Suprapubic skin (tissue), 4 donors: Measurements from ENCODE around the gene IL1RAP. TPM values are rescaled to one million over a fixed set of nuclear protein-coding genes. Genes with fewer than 3 reads are reported as not detected.
A peak's percentile ranks its signal among the peaks of the same experiment; 100 is the strongest.

Experiments
- DNase-seq, 2 donors: peaks; one replicate each; pipeline ENCODE4 v3.0.0-alpha.2; 2019; ENCODE audit warnings: low spot score in 2 of 2
- H3K27ac ChIP-seq: fragments of 200-600 bp; sonication (generic); one replicate; pipeline ENCODE4 v1.5.1; 2019
- H3K27me3 ChIP-seq: fragments of 200-600 bp; sonication (generic); one replicate; pipeline ENCODE4 v1.5.1; 2019
- H3K36me3 ChIP-seq: fragments of 200-600 bp; sonication (generic); one replicate; pipeline ENCODE4 v1.5.1; 2019
- H3K4me1 ChIP-seq: fragments of 200-600 bp; sonication (generic); one replicate; pipeline ENCODE4 v1.5.1; 2019
- H3K4me3 ChIP-seq: fragments of 200-600 bp; sonication (generic); one replicate; pipeline ENCODE4 v1.5.1; 2019; ENCODE audit warnings: mild to moderate bottlenecking
- H3K9me3 ChIP-seq: fragments of 200-600 bp; sonication (generic); one replicate; pipeline ENCODE4 v1.5.1; 2019
- EP300 ChIP-seq: sonication (generic); formaldehyde crosslinking; IDR thresholded peaks from one replicate; pipeline ENCODE4 v1.6.1; 2017; ENCODE audit warnings: antibody characterized with exemption
- POLR2A ChIP-seq, 2 donors: fragments of 450-650 bp; IDR thresholded peaks; one replicate each; pipeline ENCODE4 v1.6.1; 2017; ENCODE audit warnings: antibody characterized with exemption in 2 of 2, mild to moderate bottlenecking in 2 of 2, moderate library complexity in 2 of 2
- POLR2AphosphoS5 ChIP-seq, 3 donors: sonication (generic); formaldehyde crosslinking; IDR thresholded peaks; one replicate each; pipeline ENCODE4 v1.6.1; 2017; ENCODE audit warnings: antibody characterized with exemption in 3 of 3
- WGBS: methylation state at CpG from one replicate; pipeline ENCODE4 v1.1.5; 2018; 5-methylcytosine and 5-hydroxymethylcytosine counted together
- total RNA-seq, 4 donors: library from RNA; depleted of rRNA; stranded (reverse); fragments of >200 nt; gene quantifications; one replicate each; pipeline ENCODE4 v1.1.0, GENCODE V29; 2016
- TF ChIP-seq, protein P1 (sequence below), 2 donors: fragments of 200-600 bp in 1 of 2; fragments of 450-650 bp in 1 of 2; sonication (generic) in 1 of 2; IDR thresholded peaks; one replicate each; pipeline ENCODE4 v1.5.1; 2016 to 2019; ENCODE audit warnings: antibody characterized with exemption in 2 of 2, mild to moderate bottlenecking in 1 of 2, moderate library complexity in 1 of 2

IL1RAP gene
- total RNA-seq, 4 donors from 2014 or later, result 27.5 to 44.0 (median 29.5) TPM

DNA sequence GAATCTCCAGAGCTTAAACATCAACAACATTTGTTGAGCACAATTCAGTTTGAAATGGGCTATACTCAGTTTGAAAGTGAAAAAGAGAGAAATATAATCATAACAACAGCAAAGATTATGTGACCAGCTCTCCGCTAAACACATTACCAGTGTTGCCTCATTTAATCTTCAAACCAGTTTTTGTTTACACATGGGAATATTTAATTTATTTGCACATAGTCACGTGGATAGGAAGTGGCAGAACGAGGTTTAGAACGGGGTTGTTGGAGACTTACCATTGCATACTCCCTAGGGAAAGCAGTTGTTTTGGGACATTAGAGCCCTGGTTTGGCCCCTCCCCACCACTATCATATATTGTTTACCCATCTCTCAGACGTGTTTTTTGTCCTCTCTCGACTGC lies 77.2 kb downstream of the IL1RAP start:
- WGBS, result 68% methylated on average over 6 of the region's 6 CpGs
- Histone ChIP-seq H3K27me3 (no peaks in the 10 kb centered on the region), H3K27ac (no peak overlapping the region), H3K4me1 (peaks cover 15% of the 10 kb centered on the region), H3K36me3 (no peaks in the 10 kb centered on the region), H3K4me3 (no peak overlapping the region), H3K9me3 (no peaks in the 10 kb centered on the region)
- no peak for DNase-seq
- TF ChIP-seq EP300 (no peak), POLR2A (IDR thresholded peaks at IDR 0.05) (no peak), POLR2AphosphoS5 (IDR thresholded peaks at IDR 0.05) (no peak)
- TF ChIP-seq, protein P1, sequence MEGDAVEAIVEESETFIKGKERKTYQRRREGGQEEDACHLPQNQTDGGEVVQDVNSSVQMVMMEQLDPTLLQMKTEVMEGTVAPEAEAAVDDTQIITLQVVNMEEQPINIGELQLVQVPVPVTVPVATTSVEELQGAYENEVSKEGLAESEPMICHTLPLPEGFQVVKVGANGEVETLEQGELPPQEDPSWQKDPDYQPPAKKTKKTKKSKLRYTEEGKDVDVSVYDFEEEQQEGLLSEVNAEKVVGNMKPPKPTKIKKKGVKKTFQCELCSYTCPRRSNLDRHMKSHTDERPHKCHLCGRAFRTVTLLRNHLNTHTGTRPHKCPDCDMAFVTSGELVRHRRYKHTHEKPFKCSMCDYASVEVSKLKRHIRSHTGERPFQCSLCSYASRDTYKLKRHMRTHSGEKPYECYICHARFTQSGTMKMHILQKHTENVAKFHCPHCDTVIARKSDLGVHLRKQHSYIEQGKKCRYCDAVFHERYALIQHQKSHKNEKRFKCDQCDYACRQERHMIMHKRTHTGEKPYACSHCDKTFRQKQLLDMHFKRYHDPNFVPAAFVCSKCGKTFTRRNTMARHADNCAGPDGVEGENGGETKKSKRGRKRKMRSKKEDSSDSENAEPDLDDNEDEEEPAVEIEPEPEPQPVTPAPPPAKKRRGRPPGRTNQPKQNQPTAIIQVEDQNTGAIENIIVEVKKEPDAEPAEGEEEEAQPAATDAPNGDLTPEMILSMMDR (IDR thresholded peaks at IDR 0.05), result no peak

DNA sequence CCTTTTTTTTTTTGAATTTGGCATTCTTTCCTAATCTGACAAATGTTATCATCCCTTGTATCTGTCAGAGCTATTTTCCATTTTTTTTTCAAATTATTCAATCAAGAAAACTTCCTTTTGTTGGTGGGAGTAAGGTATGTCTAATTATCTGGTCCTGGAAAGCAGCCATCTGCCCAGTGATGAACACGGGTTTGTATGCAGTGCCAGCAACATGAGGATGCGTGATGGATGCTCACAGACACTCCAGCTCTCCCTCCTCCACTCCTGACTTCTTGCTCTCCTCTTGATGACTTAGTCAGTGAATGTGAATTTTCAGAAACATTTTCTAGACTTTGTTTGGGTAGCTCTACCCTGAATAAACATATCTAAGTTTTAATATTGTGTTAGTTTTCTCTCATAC lies 79.2 kb downstream of the IL1RAP start:
- H3K27ac ChIP-seq, result no peak overlapping the region
- no peaks in the 10 kb centered on the region for H3K9me3 ChIP-seq
- H3K27me3 ChIP-seq, result no peaks in the 10 kb centered on the region
- WGBS, result 64% methylated on average over 2 of the region's 2 CpGs
- no peaks in the 10 kb centered on the region for H3K36me3 ChIP-seq
- no peak overlapping the region for H3K4me3 ChIP-seq
- no peak for TF ChIP-seq EP300
- no peak for TF ChIP-seq POLR2A (IDR thresholded peaks at IDR 0.05)
- TF ChIP-seq, protein P1 (IDR thresholded peaks at IDR 0.05), result no peak
- TF ChIP-seq POLR2AphosphoS5 (IDR thresholded peaks at IDR 0.05), result no peak
- no peak for DNase-seq
- peaks cover 7% of the 10 kb centered on the region for H3K4me1 ChIP-seq

DNA sequence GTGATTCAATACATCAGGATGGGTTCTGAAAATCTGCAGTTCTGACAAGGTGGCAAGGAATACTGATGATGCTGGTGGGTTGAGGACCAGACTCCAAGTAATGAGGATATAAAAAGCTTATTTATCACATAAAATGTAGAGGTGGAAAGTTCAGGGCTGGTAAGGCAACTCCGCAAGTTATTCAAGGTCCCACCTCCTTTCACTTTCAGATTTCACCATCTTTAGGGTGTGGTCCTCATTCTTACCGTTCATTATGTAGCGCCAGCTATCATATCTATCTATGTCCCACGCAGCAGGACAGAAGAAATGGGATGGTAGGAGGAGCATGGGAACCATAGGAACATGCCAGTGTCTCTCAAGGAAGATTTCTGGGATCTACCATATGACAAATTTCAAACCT lies 80.3 kb downstream of the IL1RAP start:
- TF ChIP-seq EP300 (no peak), POLR2A (IDR thresholded peaks at IDR 0.05) (no peak), POLR2AphosphoS5 (IDR thresholded peaks at IDR 0.05) (no peak)
- TF ChIP-seq, protein P1 (IDR thresholded peaks at IDR 0.05), result no peak
- WGBS, result 63% methylated on average over 4 of the region's 4 CpGs
- no peaks in the 10 kb centered on the region for H3K9me3 ChIP-seq

DNA sequence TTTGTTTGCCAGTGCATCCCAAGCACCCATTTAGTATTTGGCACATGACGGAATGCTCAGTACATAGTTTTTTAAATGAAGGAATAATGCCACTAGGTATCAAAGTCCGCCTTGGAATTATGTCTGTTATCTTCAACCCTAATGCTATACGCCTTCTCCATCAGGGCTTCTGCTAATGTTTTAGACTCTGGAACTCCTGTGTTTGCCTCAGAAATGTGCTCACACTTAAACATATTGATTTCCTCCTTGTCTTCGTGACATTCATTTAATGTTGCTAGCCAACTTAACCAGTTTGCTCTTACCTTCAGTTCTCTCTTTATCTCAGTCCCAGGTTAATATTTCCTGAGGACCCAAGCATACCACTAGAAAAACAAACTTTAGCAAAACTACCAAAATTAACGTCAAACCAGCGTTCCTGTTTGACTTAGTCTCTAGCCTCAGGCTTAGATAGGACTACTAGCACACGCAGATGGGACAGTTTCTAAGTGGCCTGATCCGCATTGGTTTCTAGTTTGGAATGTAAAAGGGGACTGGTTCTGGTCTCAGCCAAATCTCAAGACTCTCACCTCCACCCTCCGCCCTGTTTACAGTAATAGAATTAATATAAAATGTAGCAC lies 81.4 kb downstream of the IL1RAP start:
- TF ChIP-seq, protein P1 (IDR thresholded peaks at IDR 0.05), result no peak
- TF ChIP-seq POLR2A (IDR thresholded peaks at IDR 0.05) (no peak), EP300 (no peak), POLR2AphosphoS5 (IDR thresholded peaks at IDR 0.05) (no peak)
- Histone ChIP-seq H3K9me3 (no peaks in the 10 kb centered on the region), H3K27me3 (no peaks in the 10 kb centered on the region), H3K4me1 (peaks cover 7% of the 10 kb centered on the region), H3K27ac (peak overlapping the region; percentile 81), H3K4me3 (no peak overlapping the region), H3K36me3 (no peaks in the 10 kb centered on the region)
- DNase-seq, result no peak
- WGBS, result 80% methylated on average over 9 of the region's 9 CpGs

More for the DNA sequence above, 80.3 kb downstream of the IL1RAP start:
- peaks cover 7% of the 10 kb centered on the region for H3K4me1 ChIP-seq
- H3K4me3 ChIP-seq, result no peak overlapping the region
- H3K27ac ChIP-seq, result no peak overlapping the region
- DNase-seq, result no peak
- H3K36me3 ChIP-seq, result no peaks in the 10 kb centered on the region
- no peaks in the 10 kb centered on the region for H3K27me3 ChIP-seq

DNA sequence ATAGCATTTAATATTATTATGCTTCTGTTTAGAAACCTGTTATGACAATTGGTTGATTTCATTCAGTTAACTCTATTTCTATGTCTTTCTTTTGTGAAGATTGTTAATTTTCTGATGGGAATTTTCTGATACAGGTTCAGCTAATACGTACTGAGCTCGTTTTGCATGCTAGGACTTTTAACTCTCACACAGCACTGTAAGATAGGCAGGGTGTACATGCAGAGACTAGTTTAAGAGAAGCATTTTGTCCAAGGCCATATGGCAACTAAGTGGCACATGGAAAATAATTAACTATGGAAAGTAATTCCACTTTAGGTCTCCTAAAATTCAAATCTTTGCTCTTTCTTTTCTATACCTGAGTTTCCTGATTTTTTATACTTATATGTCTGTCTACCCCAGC lies 81.9 kb downstream of the IL1RAP start:
- Histone ChIP-seq H3K9me3 (no peaks in the 10 kb centered on the region), H3K36me3 (no peaks in the 10 kb centered on the region), H3K4me3 (no peak overlapping the region), H3K27me3 (no peaks in the 10 kb centered on the region), H3K4me1 (peaks cover 7% of the 10 kb centered on the region), H3K27ac (peak overlapping the region; percentile 81)
- WGBS, result 63% methylated on average over 2 of the region's 2 CpGs
- TF ChIP-seq POLR2A (IDR thresholded peaks at IDR 0.05), result no peak
- TF ChIP-seq POLR2AphosphoS5 (IDR thresholded peaks at IDR 0.05), result no peak
- no peak for DNase-seq
